HG02943 (cell line): ENCODE measurements around the gene TCHH.
"Not testable (repeated sequence)": the region's sequence is repeated elsewhere in the genome, so short reads cannot be mapped to it uniquely, and the experiment has no call there.

Experiments
- ATAC-seq: cut with Tn5 transposase; IDR thresholded peaks from one replicate; pipeline ENCODE4 v1.9.1; 2021; ENCODE audit warnings: mild to moderate bottlenecking, low read depth, moderate library complexity; ENCODE audit not compliant: unreplicated experiment

The TCHH gene

GRCh38 chr1:152112885-152113432 lies 2.3 kb downstream of the TCHH start:
- ATAC-seq, result no peak

- ATAC-seq, result no peak
Observed at GRCh38 chr1:152112101-152112884, 3.0 kb downstream of the TCHH start.

GRCh38 chr1:152111515-152111968 lies 3.7 kb downstream of the TCHH start:
- no peak for ATAC-seq

- ATAC-seq, result no peak
Observed at GRCh38 chr1:152110860-152111514, 4.3 kb downstream of the TCHH start.

GRCh38 chr1:152110365-152110859 lies 4.8 kb downstream of the TCHH start:
- ATAC-seq, result no peak

GRCh38 chr1:152109998-152110294 lies 5.3 kb downstream of the TCHH start:
- no peak for ATAC-seq

GRCh38 chr1:152109231-152109997 lies 5.8 kb downstream of the TCHH start:
- no peak for ATAC-seq

- no peak for ATAC-seq
Observed at GRCh38 chr1:152108882-152109222, 6.4 kb downstream of the TCHH start.

- no peak for ATAC-seq
Observed at GRCh38 chr1:152107984-152108881, 7.0 kb downstream of the TCHH start.

GRCh38 chr1:152107031-152107983 lies 7.9 kb downstream of the TCHH start:
- no peak for ATAC-seq

- no peak for ATAC-seq
Observed at GRCh38 chr1:152104854-152105253, 10.4 kb downstream of the TCHH start.

GRCh38 chr1:152096931-152097330 lies 18.3 kb downstream of the TCHH start:
- no peak for ATAC-seq

- ATAC-seq, result no peak
Observed at GRCh38 chr1:152089014-152089674, 26.1 kb downstream of the TCHH start, which contains the start of gene TCHHL1. Gene TCHHL1, minus strand, starts transcription at chr1:152089064. Its CDS starts 921 bp downstream, at chr1:152088143.

- ATAC-seq, result no peak
Observed at GRCh38 chr1:152086760-152087159, 28.5 kb downstream of the TCHH start.

- ATAC-seq, result no peak
Observed at GRCh38 chr1:152084853-152085252, 30.4 kb downstream of the TCHH start.

- not testable (repeated sequence) for ATAC-seq
Observed at GRCh38 chr1:152081026-152081425, 34.2 kb downstream of the TCHH start.

- not testable (repeated sequence) for ATAC-seq
Observed at GRCh38 chr1:152080494-152080893, 34.8 kb downstream of the TCHH start.

GRCh38 chr1:152078831-152079441 lies 36.3 kb downstream of the TCHH start:
- ATAC-seq, result no peak
